NK-92 treated with Interleukin-12 subunit alpha and Interleukin-12 subunit beta, amount 100 ng/mL, for 24 hours (cell line): Measurements from ENCODE around the gene CPE.

Source experiments
- DNase-seq: peaks from one replicate; lab custom pipeline; 2025; lab: John Stamatoyannopoulos, UW

CPE gene

GRCh38 chr4:165508372-165509120, 129.7 kb downstream of the CPE start:
- DNase-seq = no peak

GRCh38 chr4:165512424-165512823, 133.6 kb downstream of the CPE start:
- DNase-seq = no peak

GRCh38 chr4:165514739-165515138, 135.9 kb downstream of the CPE start:
- no peak for DNase-seq

GRCh38 chr4:165515201-165515600, 136.4 kb downstream of the CPE start:
- no peak for DNase-seq

GRCh38 chr4:165516281-165516833, 137.5 kb downstream of the CPE start:
- DNase-seq = no peak

- no peak for DNase-seq
Observed at GRCh38 chr4:165517216-165517615, 138.4 kb downstream of the CPE start.

- DNase-seq = no peak
Observed at GRCh38 chr4:165518024-165518616, 139.3 kb downstream of the CPE start.

- DNase-seq = no peak
Observed at GRCh38 chr4:165518686-165519085, 139.9 kb downstream of the CPE start.

GRCh38 chr4:165519591-165519990, 140.8 kb downstream of the CPE start:
- DNase-seq = no peak

GRCh38 chr4:165520086-165520485, 141.3 kb downstream of the CPE start:
- no peak for DNase-seq

- no peak for DNase-seq
Observed at GRCh38 chr4:165522050-165522449, 143.2 kb downstream of the CPE start.

- no peak for DNase-seq
Observed at GRCh38 chr4:165524532-165525190, 145.9 kb downstream of the CPE start.

GRCh38 chr4:165532976-165533375, 154.2 kb downstream of the CPE start:
- DNase-seq = no peak

- DNase-seq = no peak
Observed at GRCh38 chr4:165537028-165537648, 158.3 kb downstream of the CPE start.

GRCh38 chr4:165539801-165540200, 161.0 kb downstream of the CPE start:
- DNase-seq = no peak

GRCh38 chr4:165540206-165540830, 161.5 kb downstream of the CPE start:
- no peak for DNase-seq

GRCh38 chr4:165541851-165542459, 163.1 kb downstream of the CPE start:
- no peak for DNase-seq

- no peak for DNase-seq
Observed at GRCh38 chr4:165542476-165542875, 163.7 kb downstream of the CPE start.
